ENCODE measurements around the gene FAT1.

- no peak for TF ChIP-seq CTCF (IDR thresholded peaks at IDR 0.05; ENCODE audit: poor library complexity, severe bottlenecking)
- no peak for TF ChIP-seq EZH2 (IDR thresholded peaks at IDR 0.05; ENCODE audit: borderline replicate concordance, insufficient read depth, low read length, poor library complexity, severe bottlenecking)
- TF ChIP-seq EP300 (conservative IDR thresholded peaks at IDR 0.05; ENCODE audit: poor library complexity, severe bottlenecking): no peak
- TF ChIP-seq SMC3 (conservative IDR thresholded peaks at IDR 0.05; ENCODE audit: poor library complexity): no peak
Measured at GRCh38 chr4:186770481-186771175, 47.0 kb upstream of the FAT1 start.

Measured in neural cell (in vitro differentiated cells).